Ramos (cell line): Measurements from ENCODE around the gene BTN3A1.

Experiments used
- in situ Hi-C: fragments of 300-500 bp; cut with MboI; formaldehyde crosslinking; loops from one replicate; pipeline ENCODE4 v1.14.3; 2022; ENCODE audit warnings: low sequenced_read_pairs; ENCODE audit not compliant: unreplicated experiment

The BTN3A1 gene

GRCh38 chr6:26464416-26465131 is 62.5 kb downstream of the BTN3A1 start:
- in situ Hi-C loops = no loop called here
